GM12801 (cell line): ENCODE data around the gene NAALADL2.

Experiments used
- CTCF ChIP-seq: IDR thresholded peaks from one replicate; pipeline ENCODE4 v1.5.1; 2011; ENCODE audit warnings: control low read depth; ENCODE audit not compliant: insufficient read length; ENCODE audit errors: extremely low read depth

Gene NAALADL2

GRCh38 chr3:174826069-174826468 lies 33.1 kb upstream of the NAALADL2 start:
- no peak for TF ChIP-seq CTCF

GRCh38 chr3:174844746-174845145 lies 14.4 kb upstream of the NAALADL2 start:
- TF ChIP-seq CTCF: no peak

- no peak for TF ChIP-seq CTCF
These were observed 13.1 kb upstream of the NAALADL2 start for GRCh38 chr3:174846055-174846454.

GRCh38 chr3:174854987-174855386 lies 4.1 kb upstream of the NAALADL2 start:
- TF ChIP-seq CTCF: no peak

- TF ChIP-seq CTCF: no peak
These were observed 1.8 kb upstream of the NAALADL2 start for GRCh38 chr3:174857301-174857700.

GRCh38 chr3:174858353-174858752 lies 781 bp upstream of the NAALADL2 start:
- no peak for TF ChIP-seq CTCF

- TF ChIP-seq CTCF: no peak
These were observed 622 bp downstream of the NAALADL2 start for GRCh38 chr3:174859756-174860155.

GRCh38 chr3:174862101-174862500 lies 3.0 kb downstream of the NAALADL2 start:
- TF ChIP-seq CTCF: no peak
